Neural cell (in vitro differentiated cells): ENCODE data around the gene LY6G5B.

Experiments used
- CTCF ChIP-seq: fragments of 450-650 bp; IDR thresholded peaks from 2 replicates; pipeline ENCODE4 v1.5.1; 2014; ENCODE audit warnings: antibody characterized with exemption, mild to moderate bottlenecking, moderate library complexity; ENCODE audit not compliant: poor library complexity, severe bottlenecking
- POLR2AphosphoS5 ChIP-seq: IDR thresholded peaks from 2 replicates; pipeline ENCODE4 v1.6.1; 2012
- RAD21 ChIP-seq: fragments of 450-650 bp; conservative IDR thresholded peaks from 2 replicates; pipeline ENCODE4 v1.6.1; 2014; ENCODE audit warnings: antibody characterized with exemption, mild to moderate bottlenecking, moderate library complexity
- REST ChIP-seq: IDR thresholded peaks from 2 replicates; pipeline ENCODE4 v1.6.1; 2012; ENCODE audit warnings: borderline replicate concordance
- SMC3 ChIP-seq: fragments of 450-650 bp; conservative IDR thresholded peaks from 2 replicates; pipeline ENCODE4 v1.6.1; 2014; ENCODE audit warnings: antibody characterized with exemption, mild to moderate bottlenecking, moderate library complexity; ENCODE audit not compliant: poor library complexity

GRCh38 chr6:31633447-31633846, 36.3 kb upstream of the LY6G5B start:
- TF ChIP-seq REST (no peak), CTCF (no peak), SMC3 (no peak), POLR2AphosphoS5 (no peak), RAD21 (no peak)
